Measurements from ENCODE around the gene DCC. TPM values are rescaled to one million over a fixed set of nuclear protein-coding genes. Genes with fewer than 3 reads are reported as not detected.

The DCC gene
- total and polyA plus RNA-seq, 9 of the 15 experiments (the other 6 are each of a cell fraction or from before 2014, with no cell fraction given), result not detected

GRCh38 chr18:52596748-52597435 lies 256.9 kb downstream of the DCC start (continued):
- TF ChIP-seq MAZ (CRISPR knock-in tag; conservative IDR thresholded peaks at IDR 0.05 in 1 of 2, IDR thresholded peaks at IDR 0.05 in 1 of 2) (no peak), POLR2B (IDR thresholded peaks at IDR 0.05; ENCODE audit: low read depth, partially characterized antibody) (no peak), TBP (optimal IDR thresholded peaks at IDR 0.05; ENCODE audit: low read depth, low read length) (no peak), HSF4 (CRISPR knock-in tag; IDR thresholded peaks at IDR 0.05; ENCODE audit: borderline replicate concordance) (no peak), ZNF23 (CRISPR knock-in tag; IDR thresholded peaks at IDR 0.05) (no peak), ZNF311 (CRISPR knock-in tag; IDR thresholded peaks at IDR 0.05) (no peak)

DNA sequence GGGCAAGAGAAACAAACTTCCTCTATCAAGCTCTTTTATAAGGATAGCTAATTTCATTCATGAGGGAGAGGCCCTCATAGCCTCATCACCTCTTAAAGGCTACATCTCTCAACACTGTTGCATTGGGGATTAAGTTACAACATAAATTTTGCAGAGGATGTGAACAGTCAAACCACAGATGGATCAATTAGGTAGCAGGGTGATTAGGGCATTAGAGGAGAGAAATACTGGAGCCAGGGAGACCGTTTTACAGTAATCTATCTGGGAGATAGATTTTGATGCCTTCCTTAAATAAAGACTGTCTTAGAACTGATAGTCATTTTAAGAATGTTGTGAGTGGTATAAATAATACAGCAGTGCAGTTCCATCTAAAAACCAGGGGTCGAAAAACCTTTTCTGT lies 258.9 kb downstream of the DCC start:
- no TSS peak for BruUV-seq (replicated peaks)
- DNase-seq (ENCODE audit: extremely low read depth in 1 of 4, low spot score in 3 of 4) (no peak), ATAC-seq (no peak), FAIRE-seq (no peak)
- 0% methylated on average over 2 of the region's 2 CpGs for WGBS (ENCODE audit: insufficient coverage, low coverage, missing lambda C conversion rate)
- intact Hi-C loops (cut with micrococcal nuclease) (no loop called here), in situ Hi-C loops (cut with MboI) (no loop called here)
- CTCF ChIA-PET (ENCODE audit: low intra/inter-chr PET ratio), result no interaction called here
- no peaks in the 10 kb centered on the region for H3K9me3 ChIP-seq (replicated peaks; ENCODE audit: control insufficient read depth, insufficient read depth, low read depth, low read length)
- H3K9ac ChIP-seq (ENCODE audit: insufficient read depth in 1 of 2, low read depth in 2 of 2, low read length in 2 of 2), result no peak overlapping the region
- H3K4me2 ChIP-seq (ENCODE audit: insufficient read depth, low read length), result no peak overlapping the region
- no peak overlapping the region for H3K27ac ChIP-seq (ENCODE audit: extremely low read depth, low read depth, low read length)
- H3K9me1 ChIP-seq (ENCODE audit: control insufficient read depth, insufficient read depth, low read length), result no peaks in the 10 kb centered on the region
- H3K4me3 ChIP-seq, result no peak overlapping the region
- POLR2A ChIA-PET, result no interaction called here
- no peaks in the 10 kb centered on the region for H3K79me2 ChIP-seq (ENCODE audit: control insufficient read depth, insufficient read depth, low read length)
- H2AFZ ChIP-seq (ENCODE audit: low read depth, low read length), result no peak overlapping the region
- no peaks in the 10 kb centered on the region for H3K36me3 ChIP-seq (ENCODE audit: control insufficient read depth, insufficient read depth, low read length)
- H4K20me1 ChIP-seq (replicated peaks; ENCODE audit: control insufficient read depth, insufficient read depth, low read length), result no peaks in the 10 kb centered on the region
- H3K27me3 ChIP-seq (ENCODE audit: control insufficient read depth in 2 of 2, insufficient read depth in 2 of 2, low read length in 2 of 2), result no peaks in the 10 kb centered on the region
- H3K4me1 ChIP-seq (replicated peaks in 1 of 2; ENCODE audit: control insufficient read depth in 2 of 2, insufficient read depth in 2 of 2, low read length in 2 of 2), result no peaks in the 10 kb centered on the region
- TF ChIP-seq FUS (optimal IDR thresholded peaks at IDR 0.05; ENCODE audit: low read depth, low read length) (no peak), ATF1 (CRISPR knock-in tag; IDR thresholded peaks at IDR 0.05) (no peak), ATF1 (tag; IDR thresholded peaks at IDR 0.05) (no peak), HMBOX1 (IDR thresholded peaks at IDR 0.05) (no peak), CXXC5 (CRISPR knock-in tag; IDR thresholded peaks at IDR 0.05) (no peak), ZNF740 (CRISPR knock-in tag; IDR thresholded peaks at IDR 0.05) (no peak), ZNF740 (tag; IDR thresholded peaks at IDR 0.05) (no peak), EHMT2 (IDR thresholded peaks at IDR 0.05) (no peak), E2F3 (CRISPR knock-in tag; IDR thresholded peaks at IDR 0.05) (no peak), TAF1 (IDR thresholded peaks at IDR 0.05; ENCODE audit: control insufficient read depth, extremely low read depth, insufficient read depth, low read length, severe bottlenecking) (no peak), ELF1 (tag; IDR thresholded peaks at IDR 0.05) (no peak), PCBP2 (IDR thresholded peaks at IDR 0.05; ENCODE audit: low read depth, low read length, poor library complexity, severe bottlenecking) (no peak), ADNP (tag; IDR thresholded peaks at IDR 0.05) (no peak), TEAD4 (IDR thresholded peaks at IDR 0.05; ENCODE audit: low read length) (no peak), TEAD4 (CRISPR knock-in tag; IDR thresholded peaks at IDR 0.05; ENCODE audit: borderline replicate concordance) (no peak)
- TF ChIP-seq, protein P1, sequence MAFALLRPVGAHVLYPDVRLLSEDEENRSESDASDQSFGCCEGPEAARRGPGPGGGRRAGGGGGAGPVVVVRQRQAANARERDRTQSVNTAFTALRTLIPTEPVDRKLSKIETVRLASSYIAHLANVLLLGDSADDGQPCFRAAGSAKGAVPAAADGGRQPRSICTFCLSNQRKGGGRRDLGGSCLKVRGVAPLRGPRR (CRISPR knock-in tag; IDR thresholded peaks at IDR 0.05), result no peak

Data from K562 (cell line).